ENCODE data around the gene KLK12.
A peak's percentile ranks its signal among the peaks of the same experiment; 100 is the strongest.

The KLK12 gene

GRCh38 chr19:51066393-51067186 is 31.8 kb upstream of the KLK12 start:
- Histone ChIP-seq H3K36me3 (ENCODE audit: control insufficient read depth in 2 of 2, insufficient read depth in 1 of 2, low read length in 2 of 2) (no peaks in the 10 kb centered on the region), H3K4me3 (ENCODE audit: low read depth, low read length) (no peak overlapping the region), H3K9me3 (ENCODE audit: control insufficient read depth, insufficient read depth, low read depth, low read length) (no peaks in the 10 kb centered on the region), H3K4me1 (ENCODE audit: control insufficient read depth, insufficient read depth, low read length) (no peaks in the 10 kb centered on the region), H3K27ac (ENCODE audit: extremely low read depth, low read depth, low read length) (no peak overlapping the region)
- TF ChIP-seq KLF1 (tag by site-specific recombination; IDR thresholded peaks at IDR 0.05) (peak; percentile 81), ZFHX2 (tag by site-specific recombination; conservative IDR thresholded peaks at IDR 0.05) (peak; percentile 22; the same call in 1 of the 2 replicates), EGR2 (tag by site-specific recombination; IDR thresholded peaks at IDR 0.05; ENCODE audit: low read depth) (peak; percentile 43), ZNF423 (tag by site-specific recombination; IDR thresholded peaks at IDR 0.05) (no peak)
- ChIA-PET POLR2A (no interaction called here), CTCF (interaction anchor here (1.1 to 1.3 kb wide), 2 partner anchors 14 to 29 kb away, joined by 6 read pairs; no protein-coding TSS in a partner anchor)

- CTCF ChIA-PET, result interaction anchor here (0.9 to 1.3 kb wide), 3 partner anchors 15 to 44 kb away, joined by 6 to 8 read pairs (median 6); no protein-coding TSS in a partner anchor
- Histone ChIP-seq H3K27ac (ENCODE audit: extremely low read depth, low read depth, low read length) (no peak overlapping the region), H3K36me3 (ENCODE audit: control insufficient read depth in 2 of 2, insufficient read depth in 1 of 2, low read length in 2 of 2) (no peaks in the 10 kb centered on the region), H3K4me1 (ENCODE audit: control insufficient read depth, insufficient read depth, low read length) (no peaks in the 10 kb centered on the region), H3K9me3 (ENCODE audit: control insufficient read depth, insufficient read depth, low read depth, low read length) (no peaks in the 10 kb centered on the region), H3K4me3 (ENCODE audit: low read depth, low read length) (peak overlapping the region; percentile 27; the same call in 1 of the 2 replicates)
- POLR2A ChIA-PET, result interaction anchor here (1.0 kb wide), 1 partner anchor 267 kb away, joined by 3 read pairs; no protein-coding TSS in a partner anchor
- no peak for TF ChIP-seq ZNF560 (tag by site-specific recombination; IDR thresholded peaks at IDR 0.05; ENCODE audit: borderline replicate concordance)
- no peak for TF ChIP-seq ZNF544 (tag by site-specific recombination; IDR thresholded peaks at IDR 0.05)
- no peak for TF ChIP-seq YY2 (tag by site-specific recombination; IDR thresholded peaks at IDR 0.05)
- TF ChIP-seq EGR2 (tag by site-specific recombination; IDR thresholded peaks at IDR 0.05; ENCODE audit: low read depth), result peak; percentile 11; the same call in 1 of the 2 replicates
- TF ChIP-seq ZNF211 (tag by site-specific recombination; IDR thresholded peaks at IDR 0.05; ENCODE audit: low read depth), result no peak
- TF ChIP-seq SCRT2 (tag by site-specific recombination; IDR thresholded peaks at IDR 0.05), result no peak
Measured at GRCh38 chr19:51065221-51065960, 30.6 kb upstream of the KLK12 start.

GRCh38 chr19:51064534-51065220 is 29.9 kb upstream of the KLK12 start, which contains the start of gene KLK13:
Gene KLK13, minus strand, starts transcription at chr19:51065092. Its CDS starts 25 bp downstream, at chr19:51065067.
- H3K9me3 ChIP-seq (ENCODE audit: control insufficient read depth, insufficient read depth, low read depth, low read length), result no peaks in the 10 kb centered on the region
- CTCF ChIA-PET, result interaction anchor here (0.6 to 1.3 kb wide), 2 partner anchors 31 to 219 kb away, joined by 3 to 6 read pairs; no protein-coding TSS in a partner anchor
- no peak within 1 kb of the TSS for H3K27ac ChIP-seq (ENCODE audit: extremely low read depth, low read depth, low read length)
- TF ChIP-seq SP3 (tag by site-specific recombination; IDR thresholded peaks at IDR 0.05) (peak; percentile 62), ZFHX2 (tag by site-specific recombination; conservative IDR thresholded peaks at IDR 0.05) (peak; percentile 71; the same call in 1 of the 2 replicates), ZNF792 (tag by site-specific recombination; IDR thresholded peaks at IDR 0.05) (no peak), EGR2 (tag by site-specific recombination; IDR thresholded peaks at IDR 0.05; ENCODE audit: low read depth) (peak; percentile 68), PBX3 (CRISPR knock-in tag; IDR thresholded peaks at IDR 0.05) (0 out of 2 replicates have a peak, but pooled peaks have one; percentile 26), BCL6B (tag by site-specific recombination; IDR thresholded peaks at IDR 0.05) (no peak)
- peak within 1 kb of the TSS; percentile 27 for H3K4me3 ChIP-seq (ENCODE audit: low read depth, low read length)
- no peaks in the 10 kb centered on the region for H3K36me3 ChIP-seq (ENCODE audit: control insufficient read depth in 2 of 2, insufficient read depth in 1 of 2, low read length in 2 of 2)
- no peaks in the 10 kb centered on the region for H3K4me1 ChIP-seq (ENCODE audit: control insufficient read depth, insufficient read depth, low read length)
- POLR2A ChIA-PET, result interaction anchor here (0.7 kb wide), 1 partner anchor 29 kb away, joined by 3 read pairs; no protein-coding TSS in a partner anchor
